K562 (cell line): ENCODE data around the gene PPP2R2B. TPM values are rescaled to one million over a fixed set of nuclear protein-coding genes. Genes with fewer than 3 reads are reported as not detected.

ENCODE experiments used
- ATAC-seq: fragments of 200-7000 bp; cut with Tn5 transposase; 3 replicates; pipeline ENCODE4 v1.9.1; 2020; ENCODE audit warnings: moderate library complexity
- BruUV-seq: library from RNA; stranded (reverse); fragments of 400-500 nt; replicated peaks from 2 replicates; lab custom pipeline; 2021; lab: Mats Ljungman, UMichigan
- CTCF ChIA-PET: fragments of 300-600 bp; formaldehyde crosslinking; extraction: SDS; loops from one replicate; lab custom pipeline; 2021; ENCODE audit warnings: low intra/inter-chr PET ratio; lab: Yijun Ruan, JAX
- POLR2A ChIA-PET: fragments of 300-600, 350-650 bp; sonication (Branson Sonifier 250); formaldehyde crosslinking; extraction: SDS; loops from one replicate; lab custom pipeline; 2021; ENCODE audit warnings: antibody characterized with exemption, inconsistent platforms; lab: Yijun Ruan, JAX
- DNase-seq, 4 experiments: peaks; one replicate each; pipeline versions ENCODE4 v3.0.0 to v3.0.0-alpha.2; 2011 to 2018; ENCODE audit warnings: low spot score in 3 of 4, mixed read lengths in 3 of 4; ENCODE audit errors: extremely low read depth in 1 of 4
- FAIRE-seq: peaks from 2 replicates; lab custom pipeline; 2011; peaks lifted over from hg19 to GRCh38; lab: Jason Lieb, UNC
- H2AFZ ChIP-seq: 2 replicates; pipeline ENCODE4 v1.6.0; 2011; ENCODE audit warnings: low read depth, low read length, control low read depth, inconsistent platforms
- H3K27ac ChIP-seq: fragments of 200-600 bp; 3 replicates; pipeline ENCODE4 v1.8.0; 2011; ENCODE audit warnings: low read depth, mild to moderate bottlenecking, control low read depth, inconsistent platforms, low read length, moderate library complexity, mixed read lengths; ENCODE audit errors: extremely low read depth
- H3K27me3 ChIP-seq, 2 experiments: fragments of 300-600 bp in 1 of 2; 2 replicates in 1 of 2; 3 replicates in 1 of 2; pipeline versions ENCODE4 v1.6.0 to v1.8.0; 2011; ENCODE audit warnings: inconsistent platforms in 2 of 2, low read length in 2 of 2, mild to moderate bottlenecking in 1 of 2, mixed read lengths in 1 of 2, moderate library complexity in 1 of 2; ENCODE audit not compliant: control insufficient read depth in 2 of 2, insufficient read depth in 2 of 2
- H3K36me3 ChIP-seq: fragments of 300-600 bp; 3 replicates; pipeline ENCODE4 v1.8.0; 2011; ENCODE audit warnings: mild to moderate bottlenecking, low read length, inconsistent platforms; ENCODE audit not compliant: control insufficient read depth, insufficient read depth
- H3K4me1 ChIP-seq, 2 experiments: fragments of 200-600 bp in 1 of 2; replicated peaks in 1 of 2; 2 replicates in 1 of 2; 3 replicates in 1 of 2; pipeline versions ENCODE4 v1.5.1 to v1.8.0; 2011; ENCODE audit warnings: inconsistent platforms in 2 of 2, low read length in 2 of 2, mild to moderate bottlenecking in 1 of 2, mixed read lengths in 1 of 2, moderate library complexity in 1 of 2; ENCODE audit not compliant: control insufficient read depth in 2 of 2, insufficient read depth in 2 of 2
- H3K4me2 ChIP-seq: 2 replicates; pipeline ENCODE4 v1.6.1; 2011; ENCODE audit warnings: low read length, control low read depth, inconsistent platforms, mixed read lengths; ENCODE audit not compliant: insufficient read depth
- H3K4me3 ChIP-seq: fragments of 200-600 bp; sonication (generic), shearing (Covaris generic); 2 replicates; pipeline ENCODE4 v1.5.1; 2016; ENCODE audit warnings: control low read depth, inconsistent platforms
- H3K79me2 ChIP-seq: fragments of 200-600 bp; 3 replicates; pipeline ENCODE4 v1.8.0; 2011; ENCODE audit warnings: low read length, inconsistent platforms; ENCODE audit not compliant: control insufficient read depth, insufficient read depth
- H3K9ac ChIP-seq, 2 experiments: 2 replicates each; pipeline versions ENCODE4 v1.6.0 to v1.6.1; 2011; ENCODE audit warnings: low read depth in 2 of 2, low read length in 2 of 2, control low read depth in 1 of 2, inconsistent platforms in 1 of 2, mild to moderate bottlenecking in 1 of 2, mixed read lengths in 1 of 2; ENCODE audit not compliant: insufficient read depth in 1 of 2
- H3K9me1 ChIP-seq: one replicate; pipeline ENCODE4 v1.6.0; 2011; ENCODE audit warnings: inconsistent platforms, mild to moderate bottlenecking, low read length, moderate library complexity; ENCODE audit not compliant: control insufficient read depth, insufficient read depth
- H3K9me3 ChIP-seq: replicated peaks from 2 replicates; pipeline ENCODE4 v1.5.1; 2011; ENCODE audit warnings: low read depth, low read length, inconsistent platforms; ENCODE audit not compliant: control insufficient read depth, insufficient read depth
- H4K20me1 ChIP-seq: replicated peaks from 2 replicates; pipeline ENCODE4 v1.6.1; 2011; ENCODE audit warnings: low read length, inconsistent platforms, mixed read lengths; ENCODE audit not compliant: control insufficient read depth, insufficient read depth
- E2F3 ChIP-seq: fragments of 250-450 bp; sonication (Bioruptor Pico); IDR thresholded peaks from 2 replicates; pipeline ENCODE4 v1.4.0; 2020; ENCODE audit warnings: mild to moderate bottlenecking
- NBN ChIP-seq: fragments of 450-650 bp; IDR thresholded peaks from 2 replicates; pipeline ENCODE4 v1.6.1; 2016; ENCODE audit warnings: low read depth, mild to moderate bottlenecking
- ZFPM2 ChIP-seq: fragments of 250-450 bp; sonication (Bioruptor Pico); IDR thresholded peaks from 2 replicates; pipeline ENCODE4 v1.5.1; 2022; ENCODE audit warnings: mild to moderate bottlenecking
- ZNF282 ChIP-seq: sonication (generic); formaldehyde crosslinking; IDR thresholded peaks from 2 replicates; pipeline ENCODE4 v1.8.1; 2023; ENCODE audit warnings: missing genetic modification reagents
- ZNF57 ChIP-seq: fragments of 450-650 bp; formaldehyde crosslinking; IDR thresholded peaks from 2 replicates; pipeline ENCODE4 v1.4.0; 2020; ENCODE audit warnings: mild to moderate bottlenecking, moderate library complexity
- WGBS: fragments of 100-300 bp; shearing (Covaris generic); methylation state at CpG from one replicate; pipeline ENCODE4 v1.1.6; 2016; ENCODE audit warnings: low coverage, mixed read lengths; ENCODE audit not compliant: insufficient coverage; ENCODE audit errors: missing lambda C conversion rate; 5-methylcytosine and 5-hydroxymethylcytosine counted together
- in situ Hi-C: fragments of 300-500 bp; cut with MboI; formaldehyde crosslinking; loops from 4 replicates; pipeline ENCODE4 v1.15.0; 2018; ENCODE audit warnings: inconsistent platforms, mixed read lengths
- intact Hi-C: fragments of 100-400 bp; cut with micrococcal nuclease; formaldehyde crosslinking; loops from 2 replicates; pipeline ENCODE4 v1.14.2; 2022
- polyA plus RNA-seq, 8 experiments: library from polyadenylated mRNA; depleted of rRNA in 4 of 8; stranded (reverse) in 5 of 8; unstranded in 3 of 8; fragments of >200 nt; fragmentation: Nextera tagmentation in 2 of 8; fragmentation: Illumina TruSeq in 1 of 8; extraction: Ambion mirVana in 2 of 8; extraction: Trizol in 1 of 8; gene quantifications; 2 replicates each; pipeline versions ENCODE4 v1.2.1 to v1.2.3, GENCODE V29; 2011 to 2014; ENCODE audit warnings: inconsistent platforms in 1 of 8, missing spikeins in 1 of 8
- total RNA-seq, 7 experiments: library from RNA; depleted of rRNA in 6 of 7; stranded (reverse); fragments of >200 nt in 6 of 7; fragmentation: Illumina TruSeq in 2 of 7; extraction: Trizol in 2 of 7; gene quantifications; 2 replicates each; pipeline versions ENCODE4 v1.2.1 to v1.2.3, GENCODE V29; 2011 to 2021; ENCODE audit warnings: low replicate concordance in 1 of 7

Gene PPP2R2B
- total and polyA plus RNA-seq, 9 of the 15 experiments (the other 6 are each of a cell fraction or from before 2014, with no cell fraction given), result not detected

DNA sequence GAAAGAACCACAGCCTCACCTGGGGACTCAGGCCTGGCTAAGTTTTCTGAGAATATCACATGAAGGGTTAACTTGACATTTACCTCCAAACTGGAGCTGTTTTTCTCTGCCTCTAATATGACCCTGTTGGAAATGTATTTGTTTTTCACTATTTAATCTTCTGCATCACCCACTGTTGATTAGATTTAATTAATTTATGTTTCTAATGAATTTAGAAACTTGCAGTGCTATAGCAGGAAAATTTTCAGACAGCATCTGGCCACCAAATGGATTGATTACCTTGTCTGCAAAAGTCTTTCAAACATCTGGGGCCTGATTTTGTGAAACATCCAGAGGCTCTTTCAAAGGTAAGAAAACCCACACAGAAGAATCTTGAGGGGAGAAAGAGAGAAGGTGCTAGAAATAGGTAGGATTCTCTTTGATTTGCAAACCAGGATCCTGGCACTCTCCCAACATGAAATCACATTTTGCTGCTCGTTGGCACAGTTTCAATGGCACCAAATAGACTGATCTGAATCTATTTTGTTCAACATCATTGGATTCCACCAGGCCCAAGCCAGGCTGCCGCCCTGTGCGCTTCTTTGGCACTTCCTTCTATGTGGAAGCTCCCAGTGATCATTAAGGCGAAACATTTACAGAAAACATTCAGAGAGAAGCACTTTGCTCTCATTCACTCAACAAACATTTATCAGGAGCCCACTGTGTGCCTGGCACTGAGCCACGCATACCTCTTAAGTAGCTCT lies 157.3 kb downstream of the PPP2R2B start:
- ChIA-PET CTCF (no interaction called here), POLR2A (no interaction called here)
- 0% methylated on average over 5 of the region's 5 CpGs for WGBS
- Histone ChIP-seq H3K9ac (no peak overlapping the region), H3K9me1 (no peaks in the 10 kb centered on the region), H3K27me3 (no peaks in the 10 kb centered on the region), H3K79me2 (no peaks in the 10 kb centered on the region), H2AFZ (no peak overlapping the region), H3K4me2 (no peak overlapping the region), H3K4me1 (no peaks in the 10 kb centered on the region), H3K36me3 (no peaks in the 10 kb centered on the region), H3K4me3 (no peak overlapping the region), H3K27ac (no peak overlapping the region), H4K20me1 (no peaks in the 10 kb centered on the region), H3K9me3 (no peaks in the 10 kb centered on the region)
- in situ Hi-C loops (no loop called here), intact Hi-C loops (no loop called here)
- TF ChIP-seq ZNF57 (CRISPR knock-in tag) (no peak), ZFPM2 (CRISPR knock-in tag) (no peak), NBN (no peak)
- FAIRE-seq, result no peak
- BruUV-seq, result no TSS peak
- no peak for DNase-seq
- ATAC-seq, result no peak

DNA sequence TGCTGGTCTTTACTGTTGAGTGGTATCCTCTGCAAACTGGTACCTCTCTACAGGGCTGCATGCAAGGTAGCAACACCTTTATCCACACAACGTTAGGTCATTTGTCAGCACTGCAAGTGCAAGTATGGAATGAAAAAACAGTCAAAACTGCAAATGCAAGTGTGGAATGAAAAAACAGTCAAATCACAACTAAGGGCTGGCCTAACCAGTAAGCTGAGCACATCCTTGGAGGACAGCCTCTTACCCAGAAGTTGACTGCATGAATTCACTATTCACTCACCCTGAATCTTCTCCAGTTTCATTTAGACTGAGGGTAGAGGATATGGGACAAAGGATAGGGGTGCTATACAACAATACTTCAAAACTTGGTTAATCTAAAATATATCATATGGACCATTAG lies 158.4 kb downstream of the PPP2R2B start:
- ChIA-PET POLR2A (no interaction called here), CTCF (no interaction called here)
- Histone ChIP-seq H3K27me3 (no peaks in the 10 kb centered on the region), H3K9me3 (no peaks in the 10 kb centered on the region), H3K36me3 (no peaks in the 10 kb centered on the region), H4K20me1 (no peaks in the 10 kb centered on the region), H3K4me1 (no peaks in the 10 kb centered on the region), H3K4me3 (no peak overlapping the region), H3K9me1 (no peaks in the 10 kb centered on the region), H2AFZ (no peak overlapping the region), H3K4me2 (no peak overlapping the region), H3K27ac (no peak overlapping the region), H3K79me2 (no peaks in the 10 kb centered on the region), H3K9ac (no peak overlapping the region)
- DNase-seq, result no peak
- ATAC-seq, result no peak
- in situ Hi-C loops, result no loop called here
- TF ChIP-seq E2F3 (CRISPR knock-in tag), result no peak
- TF ChIP-seq ZNF282 (CRISPR knock-in tag), result no peak
- BruUV-seq, result no TSS peak
- no peak for FAIRE-seq
- 0% methylated on average over 1 of the region's 1 CpG for WGBS
- intact Hi-C loops, result no loop called here
